ENCODE results near the gene ANAPC13.

Gene ANAPC13

DNA sequence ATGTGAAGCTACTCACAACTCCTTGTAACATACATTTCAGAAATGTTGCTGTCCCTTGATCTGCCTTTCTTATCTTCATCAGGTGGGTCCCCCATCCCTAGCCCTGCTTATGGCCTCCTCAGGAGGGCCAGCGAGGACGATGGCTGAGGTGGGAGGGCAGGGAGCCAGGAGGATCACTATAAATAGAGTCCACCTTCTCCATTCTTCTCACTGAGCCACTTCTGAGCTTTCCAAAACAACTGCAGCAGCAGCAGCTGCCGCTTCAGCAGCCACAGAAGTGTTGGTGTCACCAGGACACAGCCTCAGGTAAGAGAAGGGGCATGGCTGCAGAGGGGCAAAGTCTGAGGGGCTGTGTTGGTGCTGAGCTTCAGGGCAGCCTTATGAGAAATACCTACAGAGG, 53.5 kb downstream of the ANAPC13 start:
- H3K36me3 ChIP-seq (ENCODE audit: insufficient read depth, low read length), result no peaks in the 10 kb centered on the region
- H3K27me3 ChIP-seq (ENCODE audit: insufficient read depth, low read length), result peaks cover 23% of the 10 kb centered on the region
- H3K4me1 ChIP-seq (ENCODE audit: insufficient read depth, low read length), result peaks cover 9% of the 10 kb centered on the region
- H2AFZ ChIP-seq (ENCODE audit: low read depth, low read length), result no peak overlapping the region
- H3K9me3 ChIP-seq (ENCODE audit: low read length), result no peaks in the 10 kb centered on the region
- H3K4me3 ChIP-seq (ENCODE audit: low read length), result no peak overlapping the region

DNA sequence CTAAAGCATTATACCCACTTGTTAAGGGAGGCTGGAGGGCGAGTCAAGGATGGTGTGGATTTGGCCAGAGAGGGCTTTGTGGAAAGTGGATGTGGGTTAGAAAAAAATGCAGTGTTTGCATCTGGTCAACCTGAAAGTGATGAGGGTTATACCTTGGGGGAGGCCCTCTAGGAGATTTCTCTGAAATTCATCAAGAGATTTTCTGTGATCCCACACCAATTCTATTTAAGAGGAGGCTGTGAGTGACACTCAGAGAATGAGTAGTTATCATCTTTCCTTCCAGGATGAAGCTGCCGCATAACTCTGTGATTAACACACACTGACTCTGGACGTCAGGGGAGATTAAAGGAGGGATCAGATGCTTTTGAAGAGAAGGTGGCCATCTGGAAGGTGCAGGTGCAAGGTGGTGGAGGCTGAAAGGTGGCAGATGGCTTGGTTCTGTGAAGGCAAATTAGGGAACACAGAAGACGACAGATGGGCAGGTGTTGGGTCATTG, 54.8 kb downstream of the ANAPC13 start:
- Histone ChIP-seq H3K9me3 (ENCODE audit: low read length) (no peaks in the 10 kb centered on the region), H3K27me3 (ENCODE audit: insufficient read depth, low read length) (peaks cover 23% of the 10 kb centered on the region), H3K36me3 (ENCODE audit: insufficient read depth, low read length) (no peaks in the 10 kb centered on the region), H3K4me1 (ENCODE audit: insufficient read depth, low read length) (peaks cover 4% of the 10 kb centered on the region), H2AFZ (ENCODE audit: low read depth, low read length) (no peak overlapping the region), H3K4me3 (ENCODE audit: low read length) (no peak overlapping the region)

DNA sequence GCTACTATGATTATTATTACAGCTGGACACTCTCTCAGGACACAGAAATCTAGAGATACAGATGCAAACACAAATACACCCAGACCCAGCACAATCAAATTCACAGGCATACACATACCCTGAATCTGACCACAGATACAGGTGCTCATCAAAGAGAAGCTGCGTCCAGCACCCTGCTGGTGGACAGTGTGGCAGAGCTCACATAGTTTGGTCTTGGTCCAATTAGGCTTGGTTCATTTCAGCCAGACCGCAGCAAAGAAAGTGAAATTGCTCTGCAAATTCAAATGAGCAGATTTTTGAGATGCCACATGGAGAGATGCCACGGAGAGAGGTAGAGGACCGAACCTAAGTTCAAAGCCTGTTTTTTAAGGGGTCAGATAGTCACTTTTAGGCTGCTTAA, 55.6 kb downstream of the ANAPC13 start:
- peaks cover 23% of the 10 kb centered on the region for H3K27me3 ChIP-seq (ENCODE audit: insufficient read depth, low read length)
- H3K4me3 ChIP-seq (ENCODE audit: low read length), result no peak overlapping the region
- H3K9me3 ChIP-seq (ENCODE audit: low read length), result no peaks in the 10 kb centered on the region
- peaks cover 4% of the 10 kb centered on the region for H3K4me1 ChIP-seq (ENCODE audit: insufficient read depth, low read length)
- no peak overlapping the region for H2AFZ ChIP-seq (ENCODE audit: low read depth, low read length)
- no peaks in the 10 kb centered on the region for H3K36me3 ChIP-seq (ENCODE audit: insufficient read depth, low read length)

- H3K27me3 ChIP-seq (ENCODE audit: insufficient read depth, low read length), result peaks cover 23% of the 10 kb centered on the region
- H2AFZ ChIP-seq (ENCODE audit: low read depth, low read length), result no peak overlapping the region
- H3K36me3 ChIP-seq (ENCODE audit: insufficient read depth, low read length), result no peaks in the 10 kb centered on the region
- no peak overlapping the region for H3K4me3 ChIP-seq (ENCODE audit: low read length)
- H3K4me1 ChIP-seq (ENCODE audit: insufficient read depth, low read length), result peaks cover 4% of the 10 kb centered on the region
- H3K9me3 ChIP-seq (ENCODE audit: low read length), result no peaks in the 10 kb centered on the region
These were observed 57.4 kb downstream of the ANAPC13 start for GRCh38 chr3:134428401-134428800.

All from neuron (in vitro differentiated cells).